Measurements from ENCODE around the gene MED13L.

DNA sequence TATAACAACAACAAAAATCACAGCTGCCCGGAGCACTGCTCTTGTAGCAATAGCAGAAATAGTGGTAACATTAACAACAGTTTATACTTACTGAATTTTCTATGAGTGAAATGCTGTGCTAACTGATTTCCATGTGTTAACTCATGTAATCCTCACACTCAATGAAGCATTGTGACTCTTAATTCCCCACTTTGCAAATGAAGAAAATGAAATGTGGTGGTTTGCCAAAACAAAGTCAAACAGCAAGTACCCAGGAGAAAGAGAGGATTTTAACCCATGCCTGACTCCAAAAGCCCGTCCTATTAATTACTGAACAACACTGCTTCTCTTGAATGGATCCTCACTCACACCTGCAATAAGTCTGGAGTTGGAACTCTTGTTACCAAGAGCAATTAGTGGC is 123.5 kb downstream of the MED13L start:
- TF ChIP-seq CTCF (IDR thresholded peaks at IDR 0.05) (no peak), POLR2AphosphoS5 (IDR thresholded peaks at IDR 0.05) (no peak), POLR2A (IDR thresholded peaks at IDR 0.05) (no peak), EP300 (IDR thresholded peaks at IDR 0.05) (no peak)
